GM10266 (cell line): ENCODE data around the gene BLOC1S5.

Experiments
- DNase-seq: peaks from one replicate; pipeline ENCODE4 v3.0.0; 2012; ENCODE audit errors: extremely low spot score
- TF ChIP-seq, protein P1 (sequence below): IDR thresholded peaks from 2 replicates; pipeline ENCODE4 v1.5.1; 2012; ENCODE audit warnings: mild to moderate bottlenecking, low read depth; ENCODE audit not compliant: control insufficient read depth, insufficient read depth; ENCODE audit errors: missing control alignments

The BLOC1S5 gene

DNA sequence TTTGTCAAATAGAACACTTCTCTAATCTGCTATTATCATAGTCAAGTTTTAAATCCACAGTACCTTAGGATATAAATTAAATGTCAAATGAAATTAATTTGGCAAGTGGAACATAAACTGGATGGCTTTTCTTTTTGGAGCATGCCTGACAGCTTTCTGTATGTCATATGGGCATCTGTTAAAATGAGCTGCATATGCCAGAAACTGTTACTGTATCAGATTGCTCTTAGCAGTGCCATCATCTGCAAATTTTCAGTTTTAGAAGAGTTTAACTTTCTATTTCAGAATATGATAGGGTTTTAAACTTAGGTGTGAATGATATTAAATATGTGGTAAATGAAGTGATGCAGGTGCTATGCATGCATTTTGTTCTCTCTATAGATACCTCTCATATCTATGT lies 41.6 kb upstream of the BLOC1S5 start:
- no peak for DNase-seq
- TF ChIP-seq, protein P1, sequence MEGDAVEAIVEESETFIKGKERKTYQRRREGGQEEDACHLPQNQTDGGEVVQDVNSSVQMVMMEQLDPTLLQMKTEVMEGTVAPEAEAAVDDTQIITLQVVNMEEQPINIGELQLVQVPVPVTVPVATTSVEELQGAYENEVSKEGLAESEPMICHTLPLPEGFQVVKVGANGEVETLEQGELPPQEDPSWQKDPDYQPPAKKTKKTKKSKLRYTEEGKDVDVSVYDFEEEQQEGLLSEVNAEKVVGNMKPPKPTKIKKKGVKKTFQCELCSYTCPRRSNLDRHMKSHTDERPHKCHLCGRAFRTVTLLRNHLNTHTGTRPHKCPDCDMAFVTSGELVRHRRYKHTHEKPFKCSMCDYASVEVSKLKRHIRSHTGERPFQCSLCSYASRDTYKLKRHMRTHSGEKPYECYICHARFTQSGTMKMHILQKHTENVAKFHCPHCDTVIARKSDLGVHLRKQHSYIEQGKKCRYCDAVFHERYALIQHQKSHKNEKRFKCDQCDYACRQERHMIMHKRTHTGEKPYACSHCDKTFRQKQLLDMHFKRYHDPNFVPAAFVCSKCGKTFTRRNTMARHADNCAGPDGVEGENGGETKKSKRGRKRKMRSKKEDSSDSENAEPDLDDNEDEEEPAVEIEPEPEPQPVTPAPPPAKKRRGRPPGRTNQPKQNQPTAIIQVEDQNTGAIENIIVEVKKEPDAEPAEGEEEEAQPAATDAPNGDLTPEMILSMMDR: no peak

DNA sequence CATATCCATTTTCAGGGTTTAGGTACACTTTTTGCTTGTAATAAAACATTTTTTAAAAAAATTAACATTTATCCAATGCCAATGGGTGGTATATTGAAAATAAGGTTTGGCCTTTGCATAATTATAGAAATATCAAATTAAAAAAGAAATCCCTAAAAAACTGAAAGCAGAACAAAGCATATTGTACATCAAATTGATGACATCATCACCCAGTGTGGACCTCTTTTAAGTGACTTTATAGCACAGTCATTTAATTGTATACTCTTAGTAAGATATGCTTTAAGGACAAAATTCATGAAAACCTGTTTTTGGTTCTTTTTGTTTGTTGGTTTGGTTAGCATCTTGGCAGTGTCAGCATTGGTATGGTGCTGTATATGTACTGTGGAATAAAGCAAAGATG lies 39.5 kb upstream of the BLOC1S5 start:
- TF ChIP-seq, protein P1: no peak
- DNase-seq: no peak

GRCh38 chr6:8102122-8102958 lies 38.2 kb upstream of the BLOC1S5 start, which contains the start of gene EEF1E1:
EEF1E1 (minus strand) TSS chr6:8102548; CDS start chr6:8102521, 27 bp downstream.
- DNase-seq: peak; percentile 93
- TF ChIP-seq, protein P1: no peak

DNA sequence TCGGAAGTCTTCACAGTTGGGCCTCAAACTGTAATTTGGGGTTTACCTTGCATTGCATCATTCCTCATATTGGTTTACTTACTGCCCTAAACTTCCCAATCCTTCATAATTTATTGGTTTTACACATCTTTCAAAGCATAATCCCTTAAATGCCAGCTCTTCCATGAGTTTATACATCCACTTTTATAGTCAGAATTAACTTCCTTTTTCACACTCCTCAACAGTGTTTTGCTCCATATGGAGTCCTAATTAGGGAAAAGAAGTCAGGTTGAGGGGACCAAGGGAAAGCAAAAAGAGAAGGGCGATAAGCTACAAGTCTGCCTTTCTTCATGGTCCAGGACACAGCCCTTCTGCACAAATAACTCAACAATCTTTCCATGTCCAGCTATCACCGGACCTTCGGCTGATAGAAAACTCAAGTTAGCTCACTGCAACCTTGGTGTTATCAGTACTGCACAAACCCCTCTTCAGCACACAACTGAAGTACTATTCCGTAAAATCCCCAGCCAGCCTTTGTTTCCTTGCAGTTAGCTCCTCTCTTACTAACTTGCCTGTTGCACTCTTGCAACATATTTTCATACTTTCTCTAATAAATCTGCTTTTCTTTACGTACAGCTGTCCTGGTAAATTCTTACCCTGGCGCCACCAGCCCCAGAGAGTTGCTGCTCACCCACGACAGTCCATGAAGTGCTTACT lies 36.1 kb upstream of the BLOC1S5 start:
- DNase-seq: no peak

GRCh38 chr6:8090650-8091049 lies 26.5 kb upstream of the BLOC1S5 start:
- TF ChIP-seq, protein P1: no peak
- no peak for DNase-seq

More for the DNA sequence above, 36.1 kb upstream of the BLOC1S5 start:
- TF ChIP-seq, protein P1: no peak

- no peak for DNase-seq
- TF ChIP-seq, protein P1: no peak
Measured at GRCh38 chr6:8088886-8089285, 24.7 kb upstream of the BLOC1S5 start.
